Chondrocyte (in vitro differentiated cells): ENCODE data around the gene NCOA1. TPM values are rescaled to one million over a fixed set of nuclear protein-coding genes. Genes with fewer than 3 reads are reported as not detected.
"Not testable (repeated sequence)": the region's sequence is repeated elsewhere in the genome, so short reads cannot be mapped to it uniquely, and the experiment has no call there.

Experiments
- DNase-seq: peaks from one replicate; pipeline ENCODE4 v3.0.0; 2021; ENCODE audit warnings: mixed read lengths, low spot score
- H3K27ac Mint-ChIP-seq: one replicate; pipeline ENCODE4 v1.8.0; 2021; ENCODE audit warnings: mild to moderate bottlenecking, moderate library complexity, mixed read lengths; ENCODE audit not compliant: unreplicated experiment
- H3K27me3 Mint-ChIP-seq: 2 replicates; pipeline ENCODE4 v1.8.0; 2021; ENCODE audit warnings: low read depth, mixed read lengths
- H3K36me3 Mint-ChIP-seq: 2 replicates; pipeline ENCODE4 v1.8.0; 2021; ENCODE audit warnings: low read depth, mixed read lengths
- H3K4me1 Mint-ChIP-seq: 2 replicates; pipeline ENCODE4 v1.8.0; 2021; ENCODE audit warnings: low read depth, mild to moderate bottlenecking, mixed read lengths
- H3K4me3 Mint-ChIP-seq: one replicate; pipeline ENCODE4 v1.8.0; 2021; ENCODE audit warnings: mild to moderate bottlenecking, moderate library complexity, mixed read lengths; ENCODE audit not compliant: unreplicated experiment
- H3K9me3 Mint-ChIP-seq: 2 replicates; pipeline ENCODE4 v1.8.0; 2021; ENCODE audit warnings: low read depth, mixed read lengths
- CTCF ChIP-seq: fragments of 200-600 bp; sonication (generic); IDR thresholded peaks from 2 replicates; pipeline ENCODE4 v1.5.0; 2021; ENCODE audit warnings: antibody characterized with exemption, mild to moderate bottlenecking, moderate library complexity
- total RNA-seq: library from RNA; stranded (reverse); gene quantifications from 3 replicates; pipeline ENCODE4 v1.2.1, GENCODE V29; 2021

Gene NCOA1
- total RNA-seq, 1 donor from 2014 or later: 20.3 TPM

GRCh38 chr2:24577481-24577880 lies 86.4 kb downstream of the NCOA1 start:
- H3K9me3 Mint-ChIP-seq: peaks cover 7% of the 10 kb centered on the region
- no peak for DNase-seq
- TF ChIP-seq CTCF: no peak
- H3K4me3 Mint-ChIP-seq: no peak overlapping the region
- H3K27me3 Mint-ChIP-seq: no peaks in the 10 kb centered on the region
- peaks cover 17% of the 10 kb centered on the region for H3K4me1 Mint-ChIP-seq
- H3K27ac Mint-ChIP-seq: no peak overlapping the region
- peaks cover under 1% of the 10 kb centered on the region for H3K36me3 Mint-ChIP-seq

GRCh38 chr2:24579053-24579803 lies 88.2 kb downstream of the NCOA1 start:
- Mint-ChIP-seq H3K4me1 (peaks cover 17% of the 10 kb centered on the region), H3K36me3 (peaks cover 2% of the 10 kb centered on the region), H3K27ac (no peak overlapping the region), H3K9me3 (peaks cover 12% of the 10 kb centered on the region), H3K27me3 (no peaks in the 10 kb centered on the region), H3K4me3 (no peak overlapping the region)
- no peak for TF ChIP-seq CTCF
- DNase-seq: no peak

- H3K27me3 Mint-ChIP-seq: no peaks in the 10 kb centered on the region
- peaks cover 2% of the 10 kb centered on the region for H3K36me3 Mint-ChIP-seq
- H3K27ac Mint-ChIP-seq: no peak overlapping the region
- DNase-seq: no peak
- H3K4me3 Mint-ChIP-seq: no peak overlapping the region
- peaks cover 12% of the 10 kb centered on the region for H3K9me3 Mint-ChIP-seq
- peaks cover 17% of the 10 kb centered on the region for H3K4me1 Mint-ChIP-seq
- TF ChIP-seq CTCF: no peak
Measured at GRCh38 chr2:24580561-24580960, 89.5 kb downstream of the NCOA1 start.

GRCh38 chr2:24581971-24582370 lies 90.9 kb downstream of the NCOA1 start:
- H3K27ac Mint-ChIP-seq, H3K36me3 Mint-ChIP-seq, H3K4me3 Mint-ChIP-seq, H3K27me3 Mint-ChIP-seq, DNase-seq: not testable (repeated sequence)
- Mint-ChIP-seq H3K9me3 (peaks cover 12% of the 10 kb centered on the region), H3K4me1 (peaks cover 17% of the 10 kb centered on the region)

GRCh38 chr2:24586955-24587354 lies 95.9 kb downstream of the NCOA1 start:
- TF ChIP-seq CTCF: no peak
- H3K27ac Mint-ChIP-seq: no peak overlapping the region
- H3K4me3 Mint-ChIP-seq: no peak overlapping the region
- H3K9me3 Mint-ChIP-seq: peaks cover 10% of the 10 kb centered on the region
- no peaks in the 10 kb centered on the region for H3K4me1 Mint-ChIP-seq
- H3K36me3 Mint-ChIP-seq: peaks cover 9% of the 10 kb centered on the region
- DNase-seq: no peak
- no peaks in the 10 kb centered on the region for H3K27me3 Mint-ChIP-seq

GRCh38 chr2:24588294-24588693 lies 97.2 kb downstream of the NCOA1 start:
- Mint-ChIP-seq H3K27me3 (no peaks in the 10 kb centered on the region), H3K4me3 (no peak overlapping the region), H3K9me3 (no peaks in the 10 kb centered on the region), H3K27ac (no peak overlapping the region), H3K36me3 (peaks cover 8% of the 10 kb centered on the region), H3K4me1 (no peaks in the 10 kb centered on the region)
- DNase-seq: no peak
- TF ChIP-seq CTCF: no peak
